ENCODE measurements around the gene CDT1.

The CDT1 gene

DNA sequence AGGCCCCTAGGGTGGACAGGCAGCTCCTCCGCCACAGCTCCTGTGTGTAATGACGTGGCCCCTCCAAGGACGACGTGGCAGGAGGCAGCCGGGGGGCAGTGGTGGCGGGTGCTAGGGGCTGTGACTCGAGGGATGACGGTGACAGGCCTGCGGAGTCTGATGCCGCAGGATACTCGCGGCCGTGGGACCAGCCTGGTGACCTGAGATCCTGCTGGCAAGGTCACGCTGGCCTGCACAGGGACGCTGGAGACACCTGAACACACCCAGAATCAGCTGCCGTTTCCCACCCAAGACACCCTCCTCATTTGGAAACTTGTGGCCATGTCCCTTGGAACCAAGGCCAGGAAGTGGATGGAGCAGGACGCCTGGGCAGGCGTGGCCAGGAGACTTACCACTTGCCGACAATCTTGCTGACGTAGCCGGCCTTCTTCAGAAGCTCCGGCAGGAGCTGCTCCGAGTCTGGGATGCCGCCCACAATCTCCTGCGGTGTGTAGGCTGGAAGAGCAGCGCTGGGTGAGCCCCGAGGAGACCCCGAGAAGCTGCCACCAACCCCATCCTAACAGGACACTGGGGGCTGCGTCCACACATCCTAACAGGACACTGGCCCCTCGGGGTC is 37.1 kb downstream of the CDT1 start:
- no peak for DNase-seq

DNA sequence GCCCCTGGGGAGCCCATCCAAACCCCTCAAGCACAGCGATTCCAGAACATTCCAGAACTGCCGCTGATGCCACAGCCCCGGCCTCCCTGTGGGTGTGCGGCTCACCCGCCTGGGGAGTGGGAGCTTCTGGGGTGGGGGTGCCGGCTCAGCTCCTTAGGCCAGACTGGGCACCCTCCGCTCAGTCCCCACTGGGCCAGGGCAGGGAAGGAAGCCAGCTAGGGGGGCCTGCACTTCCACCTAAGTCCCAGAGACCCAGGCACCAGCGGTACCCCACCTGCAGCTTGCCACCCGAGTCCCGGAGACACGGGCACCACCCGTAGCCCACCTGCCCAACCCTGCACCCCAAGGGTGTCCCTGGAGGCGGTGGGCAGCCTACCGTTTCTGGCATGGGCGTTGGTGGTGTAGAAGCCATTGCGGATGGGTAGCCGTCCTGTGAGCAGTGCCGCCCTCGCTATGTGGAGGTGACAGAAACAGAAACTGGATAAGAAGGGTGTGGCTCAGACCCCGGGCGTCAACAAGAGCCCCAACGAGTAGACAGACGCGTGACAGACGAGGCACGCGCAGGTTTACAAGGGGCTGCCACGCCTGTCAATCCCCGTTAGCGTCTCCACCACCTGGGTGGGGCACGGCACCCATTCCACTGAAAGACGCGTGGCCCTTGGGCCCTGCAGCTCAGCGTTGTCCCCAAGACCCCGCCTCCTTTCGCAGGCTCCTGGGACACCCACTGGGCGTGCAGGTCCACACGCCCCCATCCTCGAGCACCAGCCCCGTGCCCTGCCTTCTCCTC is 38.1 kb downstream of the CDT1 start:
- DNase-seq: no peak

DNA sequence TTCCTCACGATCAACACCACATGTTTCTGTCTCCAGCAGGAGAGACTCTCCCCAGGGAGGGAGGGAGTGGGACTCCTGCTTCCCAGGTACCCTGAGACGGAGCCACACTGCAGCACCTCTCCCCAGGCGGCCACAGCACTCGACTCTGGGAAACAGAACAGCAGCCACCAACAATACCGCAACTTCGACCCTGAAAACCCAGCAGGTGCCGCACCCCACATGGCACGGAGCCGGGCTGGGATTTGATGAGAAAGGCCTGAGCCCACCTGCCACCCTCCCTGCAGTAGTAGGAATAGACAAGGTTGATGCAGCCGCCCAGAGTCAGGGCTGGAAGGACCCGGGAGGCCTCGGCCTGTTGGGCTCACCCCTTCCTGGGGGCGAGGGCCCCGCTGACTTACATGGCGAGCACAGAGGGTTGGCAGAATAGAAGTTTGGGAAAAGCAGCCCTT is 38.7 kb downstream of the CDT1 start:
- no peak for DNase-seq

DNA sequence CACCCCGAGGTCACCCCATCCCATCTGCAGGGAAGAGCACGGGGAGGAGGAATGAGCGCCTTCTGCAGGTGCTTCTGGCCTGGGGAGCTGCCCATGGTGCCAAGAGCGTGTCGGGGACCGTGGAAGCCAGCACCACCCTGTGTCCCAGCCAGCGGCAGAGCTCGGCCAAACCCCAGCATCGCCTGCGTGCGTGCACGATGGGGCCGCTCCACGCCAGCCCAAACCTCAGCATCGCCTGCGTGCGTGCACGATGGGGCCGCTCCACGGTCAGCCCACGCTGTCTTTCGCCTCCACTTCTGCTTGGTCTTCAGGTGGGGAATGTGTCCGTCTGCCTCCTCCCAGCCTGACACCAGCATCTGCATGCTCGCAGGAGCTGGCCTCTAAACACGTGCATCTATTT is 39.2 kb downstream of the CDT1 start:
- DNase-seq: no peak

DNA sequence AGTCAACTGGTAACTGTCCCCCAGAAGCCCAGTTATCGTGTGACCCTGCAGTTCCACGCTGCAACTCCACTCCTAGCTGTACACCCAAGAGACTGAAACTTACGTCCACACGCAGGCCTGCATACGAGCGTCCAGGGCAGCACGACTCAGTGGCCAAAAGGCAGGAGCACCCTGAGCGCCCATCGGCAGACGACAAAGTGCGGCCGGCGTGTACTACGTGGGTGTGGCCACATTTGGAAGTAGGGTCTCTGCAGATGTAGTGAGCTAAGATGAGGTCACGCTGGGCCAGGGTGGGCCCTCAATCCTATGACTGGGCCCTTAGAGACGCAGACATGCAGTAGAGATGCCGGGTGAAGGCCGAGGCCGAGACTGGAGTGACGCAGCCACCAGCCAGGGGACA is 39.7 kb downstream of the CDT1 start:
- DNase-seq: no peak

DNA sequence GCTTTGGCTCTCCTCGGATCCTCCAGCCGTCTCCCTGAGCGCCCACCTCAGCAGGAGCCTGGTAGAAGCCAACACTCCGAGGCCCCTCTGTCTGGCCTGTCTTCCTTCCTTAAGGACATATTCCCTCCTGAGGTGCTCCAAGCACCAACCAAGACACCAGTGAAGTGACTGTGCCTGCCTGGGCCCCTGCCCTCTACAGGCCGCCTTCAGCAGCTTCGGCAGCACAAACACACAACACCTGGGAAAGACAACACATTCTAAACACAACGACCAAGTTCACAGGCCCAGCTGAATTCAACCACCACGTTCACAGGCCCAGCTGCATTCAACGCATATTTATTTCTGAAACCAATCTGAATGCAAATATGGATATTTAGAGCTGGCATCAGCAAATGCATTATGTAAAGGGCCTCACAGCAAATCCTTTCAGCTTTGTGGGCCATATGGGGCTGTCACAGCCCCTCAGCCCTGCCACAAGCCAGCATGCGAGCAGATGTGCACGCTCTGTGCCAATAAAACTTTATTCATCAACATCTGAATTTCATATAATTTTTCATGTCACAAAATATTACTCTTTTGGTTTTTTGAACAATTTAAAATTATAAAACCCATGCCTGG is 40.9 kb downstream of the CDT1 start:
- no peak for DNase-seq

DNA sequence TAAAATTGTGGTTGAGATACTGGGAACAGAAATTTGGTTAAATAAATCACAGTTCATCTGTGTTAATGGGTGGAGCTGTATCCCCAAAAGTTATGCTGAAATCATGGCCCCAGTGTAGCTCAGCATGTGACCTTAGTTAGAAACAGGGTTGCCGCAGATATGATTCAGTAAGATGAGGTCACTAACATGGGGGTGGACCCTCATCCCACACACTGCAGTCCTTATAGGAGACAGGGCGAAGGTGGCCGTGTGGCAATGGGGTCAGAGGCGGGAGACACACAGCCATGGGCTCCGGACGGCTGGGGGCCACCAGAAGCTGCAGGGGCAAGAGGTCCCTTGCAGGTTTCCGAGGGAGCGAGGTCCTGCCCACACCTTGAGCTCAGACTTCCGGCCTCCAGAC is 42.5 kb downstream of the CDT1 start:
- DNase-seq: no peak

DNA sequence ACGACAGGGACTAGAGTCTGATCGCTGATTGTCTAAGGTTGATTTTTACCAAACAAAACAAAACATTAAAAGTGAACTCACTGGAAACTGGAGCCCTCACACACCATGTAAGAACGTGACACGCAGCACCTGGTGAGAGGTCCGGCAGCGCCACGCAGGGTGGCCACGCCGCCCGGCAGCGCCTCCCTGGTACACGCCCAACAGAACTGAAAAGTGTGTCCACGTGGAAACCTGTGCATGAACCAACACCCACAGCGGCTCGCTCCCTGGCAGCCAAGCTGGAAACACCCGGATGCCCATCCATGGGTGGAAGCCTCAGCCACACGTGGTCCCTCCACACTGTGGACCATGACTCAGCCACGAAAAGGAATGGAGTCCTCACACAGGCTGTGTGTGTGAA is 44.1 kb downstream of the CDT1 start:
- DNase-seq: no peak

DNA sequence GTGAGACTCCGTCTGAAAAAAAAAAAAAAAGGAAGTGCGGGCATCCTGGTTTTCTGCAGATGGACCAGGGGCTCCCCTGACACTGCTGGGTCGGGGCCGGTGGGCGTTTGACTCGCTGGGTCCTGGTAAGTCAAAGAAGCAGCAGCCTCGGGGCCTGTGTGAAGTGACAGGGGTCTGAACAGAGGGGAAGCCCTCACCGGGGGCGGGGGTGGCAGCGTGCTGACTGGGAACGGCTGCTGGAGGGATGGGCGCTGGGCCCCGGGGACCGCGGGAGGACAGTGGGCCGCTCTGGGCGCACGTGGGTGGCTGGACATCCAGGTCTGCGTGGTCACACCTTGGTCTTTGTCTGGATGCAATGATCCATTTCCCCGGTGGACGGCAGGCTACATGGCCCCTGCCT is 45.0 kb downstream of the CDT1 start:
- no peak for DNase-seq

DNA sequence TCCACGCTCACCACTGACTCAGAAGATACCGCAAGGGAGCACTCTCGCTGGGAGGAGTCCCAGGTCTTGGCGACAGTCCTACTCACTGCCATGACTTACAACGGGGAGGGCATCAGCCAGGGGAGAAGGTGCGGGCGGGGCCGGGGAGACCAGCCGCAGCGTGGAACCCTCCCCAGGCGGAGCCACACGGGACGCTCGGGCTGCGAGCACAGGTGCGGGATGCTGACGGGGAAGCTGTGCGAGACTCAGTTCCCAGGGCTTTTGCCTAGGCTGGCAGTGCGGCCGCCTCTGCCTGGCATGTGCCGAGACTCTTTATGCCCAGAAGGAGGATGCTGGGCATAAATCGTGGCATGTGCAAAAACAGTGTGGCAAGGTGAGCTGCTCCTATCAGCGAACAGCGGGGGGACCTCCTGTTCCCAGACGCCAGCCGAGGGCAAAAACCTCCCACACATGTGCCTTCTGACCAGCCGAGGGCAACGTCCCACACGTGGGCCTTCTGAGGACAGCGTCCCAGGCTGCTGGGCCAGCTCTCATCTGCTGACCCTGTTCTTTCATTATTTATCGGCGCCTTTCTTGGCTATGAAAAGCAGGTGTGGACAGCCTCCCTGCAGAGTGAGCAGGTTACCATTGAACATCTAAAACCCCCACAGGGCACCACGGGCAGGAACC is 47.1 kb downstream of the CDT1 start:
- no peak for DNase-seq

DNA sequence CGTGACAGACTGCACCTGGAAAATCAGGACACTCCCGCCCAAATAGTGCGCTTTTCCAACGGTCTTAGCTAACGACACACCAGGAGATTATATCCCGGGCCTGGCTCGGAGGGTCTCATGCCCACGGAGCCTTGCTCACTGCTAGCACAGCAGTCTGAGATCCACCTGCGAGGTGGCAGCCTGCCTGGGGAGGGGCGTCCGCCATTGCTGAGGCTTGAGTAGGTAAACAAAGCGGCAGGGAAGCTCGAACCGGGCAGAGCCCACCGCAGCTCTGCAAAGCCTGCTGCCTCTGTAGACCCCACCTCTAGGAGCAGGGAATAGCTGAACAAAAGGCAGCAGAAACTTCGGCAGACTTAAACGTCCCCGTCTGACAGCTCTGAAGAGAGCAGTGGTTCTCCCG is 48.0 kb downstream of the CDT1 start:
- no peak for DNase-seq

DNA sequence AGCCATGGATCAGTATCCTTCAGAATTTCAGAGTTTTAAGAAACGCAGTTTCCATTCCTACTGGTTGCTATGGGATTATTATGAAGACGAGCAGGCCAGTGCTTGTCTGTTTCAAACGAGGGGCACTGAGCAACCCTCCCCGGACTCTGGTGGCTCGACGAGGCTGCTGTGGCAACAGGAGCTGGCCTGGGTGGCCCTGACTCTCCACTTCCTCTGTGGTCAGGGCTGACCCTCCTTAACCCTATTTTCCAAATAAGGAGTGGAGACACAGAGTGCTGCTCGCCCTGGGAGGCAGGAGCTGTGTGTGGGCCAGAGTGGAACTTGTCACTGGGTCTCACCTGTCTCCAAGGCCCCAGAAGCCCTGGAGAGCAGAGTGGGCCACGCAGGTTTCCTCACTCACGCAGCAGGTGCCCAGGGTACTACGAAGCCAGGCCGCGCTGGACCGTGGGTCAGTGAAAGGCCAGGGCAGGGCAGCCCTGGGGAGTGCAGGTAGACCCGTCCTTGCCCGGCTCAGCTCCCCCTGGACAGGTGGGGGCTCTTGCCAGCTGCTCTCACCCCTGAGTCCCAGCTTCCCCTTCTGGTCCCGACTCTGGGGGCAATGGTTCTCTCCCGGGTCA is 49.8 kb downstream of the CDT1 start:
- no peak for DNase-seq

DNA sequence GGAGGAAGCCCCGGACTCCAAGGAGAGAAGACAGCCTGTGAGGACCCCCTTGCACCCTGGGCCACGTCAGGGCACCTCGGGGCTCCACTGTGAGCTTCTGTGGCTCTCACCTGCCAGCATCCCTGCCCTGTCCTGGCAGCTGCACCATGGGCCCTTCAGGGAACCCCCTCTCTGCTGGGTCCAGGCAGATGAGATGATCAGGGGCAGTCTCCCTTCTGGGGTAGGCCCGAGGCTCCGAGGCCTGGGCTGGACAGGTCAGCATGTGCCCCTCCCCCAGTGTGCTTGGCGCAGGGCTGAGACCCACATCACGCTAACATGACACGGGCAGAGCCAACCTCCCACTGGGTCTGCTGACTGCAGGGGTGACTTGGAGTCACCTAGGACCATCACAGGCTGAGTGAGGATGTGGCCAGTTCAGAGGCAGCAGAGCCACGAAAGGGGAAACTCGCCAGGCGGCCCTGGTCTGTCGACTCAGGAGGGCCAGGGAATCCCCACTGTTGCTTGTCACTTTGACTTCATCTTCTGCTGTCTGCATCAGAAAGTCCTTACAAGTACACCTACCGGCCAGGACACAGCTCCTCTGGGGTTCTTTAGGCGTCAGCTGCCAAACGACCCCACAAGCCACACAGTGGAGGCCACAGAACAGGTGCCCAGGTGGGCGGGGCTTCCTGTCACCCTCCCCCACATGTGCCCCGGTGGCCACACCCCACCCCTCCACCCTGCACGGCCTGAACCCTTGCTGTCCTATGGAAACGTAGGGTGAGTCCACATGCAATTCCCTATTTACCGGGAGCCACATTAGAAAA is 50.9 kb downstream of the CDT1 start:
- peak; percentile 26 for DNase-seq

DNA sequence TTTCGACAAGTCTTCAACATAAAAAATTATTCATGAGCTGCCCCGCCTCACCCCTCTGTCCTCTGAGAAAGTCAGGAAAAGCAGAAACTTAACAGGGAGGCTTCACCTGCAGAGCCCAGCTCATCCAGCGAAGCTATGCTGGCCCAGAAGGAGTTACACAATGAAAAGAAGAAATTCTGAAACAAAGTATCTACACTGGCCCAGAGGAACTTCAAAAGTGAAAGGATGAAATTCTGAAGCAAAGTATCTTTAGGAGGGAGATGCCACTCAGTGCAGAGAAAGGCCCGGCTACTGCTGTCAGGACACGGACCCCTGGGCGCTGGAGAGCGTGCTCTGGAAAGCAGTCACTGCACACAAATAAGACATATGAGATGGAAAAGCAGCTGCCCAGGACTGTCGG is 51.6 kb downstream of the CDT1 start:
- no peak for DNase-seq

DNA sequence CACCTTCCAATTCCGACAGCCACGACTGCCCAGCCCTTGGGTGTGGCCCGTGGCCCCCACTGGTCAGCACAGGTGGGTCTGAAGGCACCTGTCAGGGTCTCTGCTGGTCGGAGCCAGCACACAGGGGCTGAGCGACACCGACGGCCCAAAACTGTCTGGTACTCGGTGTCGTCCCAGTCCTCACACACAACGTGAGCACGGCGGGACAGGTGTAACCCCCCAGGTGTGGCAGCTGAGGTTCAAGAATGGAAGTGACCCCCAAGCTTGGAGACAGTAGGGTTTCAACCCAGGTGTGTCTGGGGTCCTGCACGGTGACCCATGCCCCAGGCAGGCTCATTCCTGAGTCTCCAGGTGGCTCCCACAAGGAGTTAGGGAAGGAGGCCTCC is 52.1 kb downstream of the CDT1 start:
- DNase-seq: no peak

DNA sequence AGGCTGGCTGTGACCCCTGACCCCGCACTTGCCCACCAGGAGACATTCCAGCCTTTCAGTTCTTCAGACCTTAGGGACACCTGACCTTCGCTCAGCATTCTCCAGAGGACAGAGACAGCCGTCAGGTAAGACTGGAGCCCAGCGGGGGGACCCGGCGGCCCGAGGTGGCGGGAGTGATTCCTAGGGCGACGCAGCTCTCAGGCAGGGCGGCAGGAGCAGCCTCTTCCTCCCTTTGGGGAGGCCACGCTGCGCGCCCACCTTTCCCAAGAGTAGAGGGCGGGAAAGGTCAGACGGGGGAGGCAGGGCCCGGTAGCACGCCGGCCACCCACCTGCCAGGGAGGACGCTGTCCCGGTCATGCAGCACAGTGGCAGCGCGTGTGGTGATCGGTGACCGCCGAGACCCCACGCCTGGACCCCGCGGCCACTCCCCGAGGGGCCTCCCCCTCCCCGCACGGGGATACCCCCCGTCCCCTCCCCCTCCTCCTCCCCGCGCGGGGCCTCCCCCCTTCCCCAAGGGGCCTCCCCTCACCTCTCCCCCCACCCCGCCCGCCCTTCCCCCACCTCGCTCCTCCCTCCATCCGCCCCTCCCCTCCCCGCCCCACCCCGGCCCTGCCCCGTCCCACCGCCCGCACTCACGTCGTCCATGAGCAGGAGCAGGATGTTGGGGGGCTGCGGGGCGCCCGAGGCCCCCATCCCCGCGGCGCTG is 52.7 kb downstream of the CDT1 start:
- DNase-seq: no peak

DNA sequence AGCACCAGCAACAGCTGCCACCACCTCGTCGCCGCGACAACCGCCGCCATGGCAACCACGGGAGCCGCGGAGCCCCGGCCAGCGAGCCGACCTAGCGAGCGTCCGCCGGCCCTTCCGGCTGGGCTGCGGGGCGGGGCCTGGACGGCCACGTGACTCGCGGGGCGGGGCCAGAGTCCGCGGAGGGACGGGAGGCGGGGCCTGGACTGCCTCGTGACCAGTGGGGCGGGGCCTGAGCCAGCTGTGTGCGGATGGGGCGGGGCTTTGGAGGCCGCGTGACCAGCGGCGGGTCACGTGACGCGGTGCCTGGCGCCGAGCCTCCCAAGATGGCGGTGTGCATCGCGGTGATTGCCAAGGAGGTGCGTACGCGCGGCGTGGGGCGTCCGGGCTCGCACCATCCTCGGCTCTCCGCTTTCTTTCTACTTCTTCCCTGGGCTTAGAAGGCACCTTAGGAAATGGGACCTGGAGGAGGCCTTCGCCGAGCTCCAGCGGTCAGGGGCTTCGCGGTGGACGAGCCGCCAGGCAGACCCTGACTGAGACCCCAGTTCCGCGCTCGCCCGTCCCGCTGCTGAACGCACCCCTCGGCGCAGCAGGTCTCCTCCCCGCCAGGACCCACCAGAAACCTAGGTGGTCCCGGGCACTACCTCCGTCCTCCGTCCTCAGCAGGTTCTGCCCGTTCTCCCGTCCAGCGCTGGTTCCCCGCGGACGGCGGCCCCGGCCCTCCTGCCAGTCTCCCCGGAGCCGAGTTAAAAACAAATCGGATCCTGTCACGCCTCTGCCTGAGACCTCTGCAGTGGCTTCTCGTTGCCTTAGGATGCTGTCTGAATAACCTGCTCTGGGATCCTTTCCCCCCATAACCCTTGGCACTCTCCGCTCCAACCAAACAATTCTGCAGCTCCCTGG is 53.5 kb downstream of the CDT1 start, which contains the start of the genes GALNS and TRAPPC2L:
Gene GALNS (minus strand): TSS at position 120 of the 900 bp plus-strand sequence. CDS start 70 bp downstream, at position 50.
Gene TRAPPC2L (plus strand): TSS at position 300 of the 900 bp plus-strand sequence. CDS start 24 bp downstream, at position 324.
- peak; percentile 99 for DNase-seq

DNA sequence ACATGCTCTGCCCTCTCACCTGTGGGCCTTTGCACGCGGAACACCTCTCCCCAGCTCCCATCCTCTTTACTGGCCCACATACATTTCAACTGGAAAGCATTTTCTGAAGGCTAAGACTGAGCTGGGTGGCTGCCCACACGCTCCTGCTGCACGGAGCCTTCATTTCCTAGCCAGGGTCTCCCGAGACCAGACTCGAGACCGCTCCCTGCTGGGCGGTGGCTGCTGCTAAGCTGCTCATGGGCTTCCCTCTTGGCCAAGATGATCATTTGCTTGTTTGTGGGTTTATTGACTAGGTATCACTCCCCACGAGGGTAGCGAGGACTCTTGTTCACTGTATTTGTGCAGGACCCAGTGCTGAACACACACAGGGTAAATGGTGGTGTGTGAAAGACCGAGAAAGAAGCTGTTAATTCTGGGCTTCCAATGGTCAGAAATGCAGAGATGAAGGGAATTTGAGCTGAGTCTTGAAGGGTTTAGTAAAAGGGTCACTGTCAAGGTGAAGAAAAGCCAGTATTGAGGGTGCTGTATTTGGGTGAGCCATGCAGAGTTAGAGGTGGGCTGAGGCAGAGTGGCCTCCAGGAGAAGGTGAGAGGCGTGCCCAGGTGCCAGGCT is 54.2 kb downstream of the CDT1 start:
- peak; percentile 62 for DNase-seq
